GM18498 (cell line): ENCODE data around the gene PCDHA1.

ENCODE experiments used
- ATAC-seq: cut with Tn5 transposase; IDR thresholded peaks from one replicate; pipeline ENCODE4 v1.9.1; 2021; ENCODE audit warnings: mild to moderate bottlenecking, moderate library complexity; ENCODE audit not compliant: unreplicated experiment

The PCDHA1 gene

GRCh38 chr5:140916325-140916724 lies 130.4 kb downstream of the PCDHA1 start:
- no peak for ATAC-seq

GRCh38 chr5:140923601-140924000 lies 137.7 kb downstream of the PCDHA1 start:
- no peak for ATAC-seq

GRCh38 chr5:140925806-140926442 lies 140.0 kb downstream of the PCDHA1 start, which contains the start of gene PCDHAC1:
Gene PCDHAC1, plus strand, starts transcription at chr5:140926299. Its CDS starts 594 bp downstream, at chr5:140926893.
- no peak for ATAC-seq

- ATAC-seq = no peak
Observed at GRCh38 chr5:140926443-140927227, 140.7 kb downstream of the PCDHA1 start.

- ATAC-seq = no peak
Observed at GRCh38 chr5:140927228-140927573, 141.3 kb downstream of the PCDHA1 start.

- no peak for ATAC-seq
Observed at GRCh38 chr5:140934964-140935606, 149.1 kb downstream of the PCDHA1 start.

GRCh38 chr5:140946578-140946977 lies 160.6 kb downstream of the PCDHA1 start:
- no peak for ATAC-seq

GRCh38 chr5:140951636-140952035 lies 165.7 kb downstream of the PCDHA1 start:
- ATAC-seq = no peak

- no peak for ATAC-seq
Observed at GRCh38 chr5:140953234-140953633, 167.3 kb downstream of the PCDHA1 start.

GRCh38 chr5:140962190-140962589 lies 176.2 kb downstream of the PCDHA1 start:
- ATAC-seq = no peak

- ATAC-seq = no peak
Observed at GRCh38 chr5:140964356-140964755, 178.4 kb downstream of the PCDHA1 start.

GRCh38 chr5:140965905-140966292 lies 180.0 kb downstream of the PCDHA1 start:
- no peak for ATAC-seq

GRCh38 chr5:140966293-140967225 lies 180.6 kb downstream of the PCDHA1 start, which contains the start of gene PCDHAC2:
Gene PCDHAC2, plus strand, starts transcription at chr5:140966476. Its CDS starts 291 bp downstream, at chr5:140966767.
- no peak for ATAC-seq

- no peak for ATAC-seq
Observed at GRCh38 chr5:140967226-140967893, 181.4 kb downstream of the PCDHA1 start.

GRCh38 chr5:140969880-140970279 lies 183.9 kb downstream of the PCDHA1 start:
- no peak for ATAC-seq

GRCh38 chr5:140973550-140973949 lies 187.6 kb downstream of the PCDHA1 start:
- no peak for ATAC-seq

GRCh38 chr5:140977003-140977402 lies 191.1 kb downstream of the PCDHA1 start:
- no peak for ATAC-seq

- no peak for ATAC-seq
Observed at GRCh38 chr5:140978260-140978659, 192.3 kb downstream of the PCDHA1 start.

GRCh38 chr5:140978983-140979382 lies 193.0 kb downstream of the PCDHA1 start:
- no peak for ATAC-seq

GRCh38 chr5:140982083-140982716 lies 196.3 kb downstream of the PCDHA1 start:
- no peak for ATAC-seq
